ENCODE data around the gene RUNX1. TPM values are rescaled to one million over a fixed set of nuclear protein-coding genes. Genes with fewer than 3 reads are reported as not detected.

The RUNX1 gene
- total RNA-seq, 1 donor from 2014 or later: 92.1 TPM

DNA sequence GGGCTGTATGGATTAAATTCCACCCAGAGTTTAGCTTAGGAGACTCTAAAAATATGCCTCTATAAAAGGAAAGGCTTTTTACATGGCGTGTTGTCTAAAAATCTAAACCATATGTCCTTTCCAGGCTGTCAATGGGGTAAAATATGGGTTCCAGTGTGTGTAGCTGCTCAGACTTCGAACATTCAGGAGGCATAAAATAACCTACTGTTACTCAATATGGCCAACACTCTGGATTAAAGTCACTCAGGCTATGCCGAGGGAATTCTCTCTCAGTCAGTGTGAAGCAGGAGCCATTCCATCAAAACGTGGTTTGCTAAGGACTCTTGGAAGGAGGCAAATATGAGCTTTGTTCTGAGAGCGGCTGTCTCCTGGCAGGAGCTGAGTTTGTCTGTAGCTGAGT lies 135.3 kb downstream of the RUNX1 start:
- ChIA-PET POLR2A (no interaction called here), CTCF (interaction anchor here (1.4 kb wide), 1 partner anchor 60 kb away, joined by 3 read pairs; no protein-coding TSS in a partner anchor)
- no peak for ATAC-seq (ENCODE audit: low read depth)
- peaks cover 25% of the 10 kb centered on the region for H3K36me3 Mint-ChIP-seq (ENCODE audit: low read depth)
- DNase-seq: no peak
- peaks cover 54% of the 10 kb centered on the region for H3K4me1 Mint-ChIP-seq
- intact Hi-C loops (cut with micrococcal nuclease): no loop called here
- no peak overlapping the region for H3K4me3 Mint-ChIP-seq
- no peaks in the 10 kb centered on the region for H3K9me3 Mint-ChIP-seq
- no peak overlapping the region for H3K27ac Mint-ChIP-seq
- H3K27me3 Mint-ChIP-seq: no peaks in the 10 kb centered on the region
- TF ChIP-seq CTCF (IDR thresholded peaks at IDR 0.05): no peak

- H3K36me3 Mint-ChIP-seq (ENCODE audit: low read depth): peaks cover 22% of the 10 kb centered on the region
- H3K4me3 Mint-ChIP-seq: peak overlapping the region; percentile 49
- peak overlapping the region; percentile 22 for H3K27ac Mint-ChIP-seq
- ChIA-PET POLR2A (interaction anchor here (3.1 kb wide), 1 partner anchor 23 kb away, joined by 24 read pairs; no protein-coding TSS in a partner anchor), CTCF (interaction anchor here (1.4 kb wide), 1 partner anchor 62 kb away, joined by 3 read pairs; no protein-coding TSS in a partner anchor)
- no peaks in the 10 kb centered on the region for H3K27me3 Mint-ChIP-seq
- TF ChIP-seq CTCF (IDR thresholded peaks at IDR 0.05): no peak
- peaks cover 64% of the 10 kb centered on the region for H3K4me1 Mint-ChIP-seq
- DNase-seq: no peak
- ATAC-seq (ENCODE audit: low read depth): no peak
- H3K9me3 Mint-ChIP-seq: no peaks in the 10 kb centered on the region
- intact Hi-C loops (cut with micrococcal nuclease): no loop called here
Measured at GRCh38 chr21:34912022-34912945, 136.8 kb downstream of the RUNX1 start.

DNA sequence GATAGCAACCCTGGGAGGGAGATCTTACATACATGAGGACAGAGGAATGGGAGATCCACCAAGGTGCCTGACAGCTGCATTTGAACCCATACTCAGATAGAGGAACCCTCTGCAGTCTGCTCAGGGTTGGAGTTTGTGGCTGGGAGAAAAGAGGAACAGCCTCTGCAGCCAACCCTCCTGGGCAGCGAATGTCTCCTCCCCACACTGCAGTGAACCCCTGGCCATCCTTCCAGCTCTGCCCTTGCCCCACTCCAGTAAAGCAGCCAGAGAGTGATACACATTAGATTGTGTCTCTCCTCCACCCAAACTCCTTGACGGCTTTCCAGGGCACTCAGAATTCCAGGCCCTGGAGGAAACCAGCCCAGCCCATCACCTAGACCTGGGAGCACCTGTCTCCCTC lies 137.7 kb downstream of the RUNX1 start:
- no peak for DNase-seq
- POLR2A ChIA-PET: interaction anchor here (3.1 kb wide), 1 partner anchor 23 kb away, joined by 24 read pairs; no protein-coding TSS in a partner anchor

DNA sequence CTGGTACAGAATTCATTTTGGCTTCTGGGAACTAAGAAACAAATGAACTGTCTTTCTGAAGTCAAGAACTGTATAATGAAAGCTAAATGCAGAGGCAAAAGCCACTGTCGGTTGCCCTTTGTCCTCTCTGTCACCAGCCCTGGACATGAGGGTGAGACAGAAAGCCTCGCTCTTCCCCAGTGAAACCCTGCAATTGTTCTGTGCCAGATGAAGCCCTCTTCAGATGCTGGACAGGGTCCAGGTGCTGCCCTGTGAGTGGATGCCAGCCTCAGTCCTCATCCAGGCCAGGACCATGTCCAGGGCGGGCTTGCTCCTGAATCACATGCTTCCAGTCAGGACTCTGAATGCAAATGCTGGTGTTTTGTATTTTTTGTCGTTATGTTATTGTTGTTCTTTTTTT lies 138.7 kb downstream of the RUNX1 start:
- intact Hi-C loops (cut with micrococcal nuclease): loop anchor here (2.0 kb wide), 1 partner anchor 14 kb away; no protein-coding TSS in a partner anchor
- POLR2A ChIA-PET: interaction anchor here (0.7 to 3.1 kb wide), 5 partner anchors 18 to 1150 kb away, joined by 3 to 24 read pairs (median 8); partner anchors contain the start of gene SETD4

More for the DNA sequence above, 137.7 kb downstream of the RUNX1 start:
- TF ChIP-seq CTCF (IDR thresholded peaks at IDR 0.05): no peak
- peaks cover 20% of the 10 kb centered on the region for H3K36me3 Mint-ChIP-seq (ENCODE audit: low read depth)
- no peaks in the 10 kb centered on the region for H3K27me3 Mint-ChIP-seq
- intact Hi-C loops (cut with micrococcal nuclease): loop anchor here (2.0 kb wide), 1 partner anchor 13 kb away; no protein-coding TSS in a partner anchor
- CTCF ChIA-PET: interaction anchor here (1.1 kb wide), 1 partner anchor 489 kb away, joined by 5 read pairs; no protein-coding TSS in a partner anchor
- ATAC-seq (ENCODE audit: low read depth): peak; percentile 77
- peak overlapping the region; percentile 49 for H3K4me3 Mint-ChIP-seq
- H3K4me1 Mint-ChIP-seq: peaks cover 66% of the 10 kb centered on the region
- H3K27ac Mint-ChIP-seq: peak overlapping the region; percentile 22
- no peaks in the 10 kb centered on the region for H3K9me3 Mint-ChIP-seq

More for the DNA sequence above, 138.7 kb downstream of the RUNX1 start:
- Mint-ChIP-seq H3K27me3 (no peaks in the 10 kb centered on the region), H3K4me3 (peak overlapping the region; percentile 13), H3K9me3 (no peaks in the 10 kb centered on the region), H3K36me3 (ENCODE audit: low read depth) (peaks cover 13% of the 10 kb centered on the region), H3K27ac (peak overlapping the region; percentile 26), H3K4me1 (peaks cover 66% of the 10 kb centered on the region)
- no peak for TF ChIP-seq CTCF (IDR thresholded peaks at IDR 0.05)
- ATAC-seq (ENCODE audit: low read depth): no peak
- DNase-seq: no peak
- CTCF ChIA-PET: interaction anchor here (1.1 to 1.2 kb wide), 3 partner anchors 21 to 491 kb away, joined by 3 to 5 read pairs (median 3); no protein-coding TSS in a partner anchor

Data from activated B cell treated with CpG ODN at 0.5 μM for 24 hours (primary cell).